H1 (cell line): ENCODE results near the gene IL6ST.

Source experiments
- CHD1 ChIP-seq: IDR thresholded peaks from 2 replicates; pipeline ENCODE4 v1.6.1; 2012; ENCODE audit warnings: low read depth, low read length, improper control_type of control experiment
- MAX ChIP-seq: IDR thresholded peaks from 2 replicates; pipeline ENCODE4 v1.6.1; 2012; ENCODE audit warnings: inconsistent platforms
- RFX5 ChIP-seq: IDR thresholded peaks from 2 replicates; pipeline ENCODE4 v1.6.1; 2011; ENCODE audit warnings: low read depth, low read length, improper control_type of control experiment, borderline replicate concordance

DNA sequence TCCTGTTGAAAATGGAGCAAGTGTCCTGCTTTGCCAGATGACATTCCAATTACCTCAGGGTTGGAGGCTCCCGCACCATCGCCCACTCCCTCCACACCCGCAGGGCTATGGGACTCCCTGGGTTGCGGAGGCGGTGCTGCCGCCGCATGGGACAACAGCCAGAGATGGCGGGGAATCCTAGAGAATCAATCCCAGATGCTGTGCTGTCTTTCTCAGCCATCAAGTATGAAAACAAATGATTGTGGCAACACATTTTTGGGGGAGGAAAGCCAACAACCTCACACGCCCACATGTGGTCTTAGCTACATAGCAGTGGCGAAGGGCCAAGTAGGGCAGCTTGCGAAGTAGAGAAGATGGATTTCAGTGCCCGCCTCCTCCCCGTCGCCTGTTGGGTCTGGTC, 96.9 kb downstream of the IL6ST start:
- TF ChIP-seq CHD1 = no peak
- TF ChIP-seq MAX = no peak
- no peak for TF ChIP-seq RFX5
